ENCODE results near the gene SESN3.
"Not testable (repeated sequence)": the region's sequence is repeated elsewhere in the genome, so short reads cannot be mapped to it uniquely, and the experiment has no call there.

SESN3 gene

GRCh38 chr11:95155385-95155784 lies 75.6 kb downstream of the SESN3 start:
- in situ Hi-C loops (cut with HindIII; ENCODE audit: low sequenced_read_pairs): loop anchor here (25.0 kb wide), 2 partner anchors 607 to 1282 kb away; no protein-coding TSS in a partner anchor

DNA sequence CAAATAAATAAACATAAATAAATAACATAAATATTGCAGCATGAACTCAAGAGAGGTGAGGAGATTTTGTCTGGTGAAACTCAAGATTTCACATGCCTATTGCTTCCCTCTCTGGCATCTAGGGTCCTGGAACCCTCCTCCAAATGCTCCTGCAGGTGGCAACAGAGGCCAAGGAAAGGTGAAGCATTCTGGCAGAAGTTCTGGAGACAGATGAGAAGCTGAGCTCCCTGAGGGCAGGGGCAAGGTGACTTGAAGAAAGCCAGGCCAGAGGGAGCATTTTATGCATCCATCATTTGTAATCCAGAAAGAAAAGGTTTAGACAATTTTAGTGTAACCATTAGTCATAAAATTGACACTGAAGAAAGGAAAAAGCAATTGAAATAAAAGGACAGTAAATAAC lies 76.5 kb downstream of the SESN3 start:
- in situ Hi-C loops (cut with HindIII; ENCODE audit: low sequenced_read_pairs): loop anchor here (25.0 kb wide), 2 partner anchors 608 to 1283 kb away; no protein-coding TSS in a partner anchor

GRCh38 chr11:95153857-95154246 lies 77.2 kb downstream of the SESN3 start:
- in situ Hi-C loops (cut with HindIII; ENCODE audit: low sequenced_read_pairs): loop anchor here (25.0 kb wide), 2 partner anchors 608 to 1283 kb away; no protein-coding TSS in a partner anchor

- in situ Hi-C loops (cut with HindIII; ENCODE audit: low sequenced_read_pairs): loop anchor here (25.0 kb wide), 2 partner anchors 609 to 1284 kb away; no protein-coding TSS in a partner anchor
Observed at GRCh38 chr11:95152876-95153856, 77.8 kb downstream of the SESN3 start.

DNA sequence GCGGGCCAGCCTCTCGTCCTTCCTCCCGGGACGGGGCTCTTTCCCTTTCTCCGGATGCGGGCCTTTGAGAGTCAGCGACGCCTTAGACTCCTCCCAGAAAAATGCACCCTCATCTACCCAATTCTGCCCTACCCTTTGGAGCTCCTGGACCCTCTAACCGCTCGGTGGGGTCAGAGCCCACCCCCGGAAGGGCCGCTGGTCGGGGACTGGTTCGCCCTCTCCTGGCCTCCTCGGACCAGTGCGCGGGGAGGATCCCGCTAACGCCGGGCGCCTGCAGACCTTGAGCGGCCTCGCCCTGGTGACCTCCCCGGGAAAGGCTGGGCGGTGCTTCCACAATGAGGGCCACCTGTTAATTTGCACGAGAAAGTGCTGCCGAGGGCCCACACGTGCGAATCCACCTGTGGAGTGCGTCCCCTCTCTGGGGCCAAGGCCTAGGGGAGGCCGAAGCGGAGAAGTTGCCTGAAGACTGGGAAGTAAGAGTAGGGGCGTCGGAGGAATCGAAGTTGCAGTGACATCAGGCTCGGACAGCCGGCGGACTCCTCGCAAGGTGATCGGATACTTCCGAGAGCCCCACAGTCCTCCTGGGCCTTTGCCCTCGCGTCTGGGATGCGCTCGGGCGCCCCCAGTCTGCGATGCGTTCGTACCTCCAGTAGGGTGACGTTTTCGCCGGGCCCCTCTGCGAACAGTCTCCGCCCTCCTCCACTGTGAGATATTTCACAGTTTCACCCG lies 79.9 kb downstream of the SESN3 start:
- in situ Hi-C loops (cut with HindIII; ENCODE audit: low sequenced_read_pairs): loop anchor here (25.0 kb wide), 2 partner anchors 611 to 1286 kb away; no protein-coding TSS in a partner anchor

- in situ Hi-C loops (cut with HindIII; ENCODE audit: low sequenced_read_pairs): loop anchor here (25.0 kb wide), 2 partner anchors 612 to 1287 kb away; no protein-coding TSS in a partner anchor
Observed at GRCh38 chr11:95149651-95150364, 81.2 kb downstream of the SESN3 start.

- in situ Hi-C loops (cut with HindIII; ENCODE audit: low sequenced_read_pairs): no loop called here
Observed at GRCh38 chr11:95148938-95149337, 82.1 kb downstream of the SESN3 start.

- in situ Hi-C loops (cut with HindIII; ENCODE audit: low sequenced_read_pairs): no loop called here
Observed at GRCh38 chr11:95148406-95148805, 82.6 kb downstream of the SESN3 start.

DNA sequence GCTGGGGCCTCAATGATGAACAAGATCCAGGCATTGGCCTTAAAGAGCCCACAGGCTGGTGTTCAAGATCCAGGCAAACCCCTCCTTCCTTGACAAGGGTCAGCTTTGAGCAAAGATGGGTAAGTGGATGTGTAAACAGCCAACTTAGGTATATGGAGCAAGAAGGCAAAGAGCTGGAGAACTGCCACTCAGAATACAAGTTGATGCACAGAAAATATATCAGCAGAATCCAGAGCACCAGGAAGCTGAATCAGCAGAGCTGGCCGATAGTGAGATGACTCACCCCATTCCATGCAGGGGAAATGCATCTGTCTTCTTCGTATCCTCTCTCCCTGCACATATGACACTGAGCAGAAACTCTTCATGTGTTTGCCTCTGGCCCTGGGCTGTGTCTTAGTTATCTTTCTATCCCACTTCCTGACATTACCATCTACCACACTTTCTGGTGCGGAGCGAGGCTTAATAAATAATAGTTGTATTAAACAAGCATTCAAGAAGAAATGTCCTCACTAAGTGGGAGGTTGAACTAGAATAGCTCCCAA lies 83.6 kb downstream of the SESN3 start:
- in situ Hi-C loops (cut with HindIII; ENCODE audit: low sequenced_read_pairs): no loop called here

DNA sequence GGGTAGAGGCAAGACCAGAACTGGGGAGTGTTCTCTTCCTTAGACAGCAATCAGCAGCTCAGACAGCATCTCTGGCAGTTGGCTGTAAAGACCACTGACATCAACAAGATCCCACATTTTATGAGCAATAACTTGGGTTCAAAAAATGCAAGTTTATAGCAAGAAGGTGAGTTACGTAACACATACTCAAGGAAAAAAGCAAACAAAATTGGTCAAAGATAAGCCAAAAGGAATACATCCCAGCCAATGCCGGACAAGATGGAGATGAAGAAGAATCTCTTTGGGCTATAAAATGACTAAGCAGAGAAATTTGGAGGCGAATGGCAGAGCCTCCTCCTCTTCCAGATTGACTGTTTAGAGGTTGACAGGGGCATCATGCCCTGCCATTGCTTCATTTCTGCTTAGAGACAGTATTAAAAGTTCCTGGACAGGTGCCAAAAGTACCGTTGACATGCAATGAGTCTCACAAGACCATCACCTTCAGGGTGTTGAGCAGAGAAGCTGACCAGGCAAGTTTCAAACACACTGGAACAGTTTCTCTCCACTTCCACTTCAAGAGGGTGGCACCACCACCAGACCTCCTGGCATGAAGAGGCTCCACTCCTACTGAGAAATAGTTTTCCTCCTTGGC lies 85.5 kb downstream of the SESN3 start:
- in situ Hi-C loops (cut with HindIII; ENCODE audit: low sequenced_read_pairs): no loop called here

GRCh38 chr11:95144313-95145235 lies 86.4 kb downstream of the SESN3 start:
- in situ Hi-C loops (cut with HindIII; ENCODE audit: low sequenced_read_pairs): no loop called here

- in situ Hi-C loops (cut with HindIII; ENCODE audit: low sequenced_read_pairs): no loop called here
Observed at GRCh38 chr11:95143106-95143681, 87.8 kb downstream of the SESN3 start.

DNA sequence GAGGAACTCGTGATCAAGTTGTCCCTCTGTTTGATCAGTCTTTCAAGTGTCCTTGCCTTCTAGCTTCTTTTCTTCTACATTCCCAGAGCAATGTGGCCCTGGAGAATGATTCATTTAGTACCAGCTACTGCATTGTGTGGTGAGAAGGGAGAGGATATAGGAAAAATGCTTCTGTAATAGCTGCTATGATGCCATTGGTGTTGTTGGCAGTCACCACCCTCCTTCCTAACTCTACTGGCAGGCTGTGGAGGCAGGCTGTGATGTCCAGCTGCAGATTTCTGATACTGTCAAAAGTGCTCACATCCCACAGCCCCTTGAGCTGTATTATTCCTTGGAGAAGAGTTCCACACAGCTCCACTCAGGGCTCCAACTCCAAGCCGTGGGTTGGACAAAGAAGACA lies 88.6 kb downstream of the SESN3 start:
- in situ Hi-C loops (cut with HindIII; ENCODE audit: low sequenced_read_pairs): no loop called here

DNA sequence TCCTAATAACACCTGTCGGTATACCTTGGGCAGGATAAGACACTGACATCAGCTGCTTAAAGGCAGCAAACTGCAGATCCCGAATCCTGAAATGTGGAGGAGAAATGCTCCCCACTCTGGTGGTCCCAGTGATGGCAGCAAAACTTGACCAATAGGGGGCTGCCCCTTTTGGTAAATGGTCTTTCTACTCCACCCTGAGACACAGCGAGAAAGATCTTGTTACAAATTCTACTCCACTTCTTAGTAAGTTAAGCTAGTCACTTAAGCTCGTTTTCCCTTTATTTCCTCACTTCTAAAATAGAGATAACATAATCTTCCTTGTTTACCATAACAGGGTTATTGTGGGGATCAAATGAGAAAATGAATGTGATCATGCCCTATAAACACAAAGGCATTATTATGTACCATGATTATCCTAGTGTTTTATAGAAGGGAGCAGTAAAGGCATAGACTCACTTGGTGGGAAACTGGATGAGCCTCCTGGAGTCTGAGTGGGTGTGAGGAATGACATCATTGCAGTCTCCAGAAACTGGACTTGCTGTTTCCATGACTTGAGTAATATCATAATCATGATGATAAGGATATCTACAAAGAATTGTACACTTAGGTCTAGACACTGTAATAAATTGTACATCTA lies 90.5 kb downstream of the SESN3 start:
- in situ Hi-C loops (cut with HindIII; ENCODE audit: low sequenced_read_pairs): no loop called here

- in situ Hi-C loops (cut with HindIII; ENCODE audit: low sequenced_read_pairs): no loop called here
Observed at GRCh38 chr11:95138448-95138847, 92.6 kb downstream of the SESN3 start.

GRCh38 chr11:95137299-95137698 lies 93.7 kb downstream of the SESN3 start:
- in situ Hi-C loops (cut with HindIII; ENCODE audit: low sequenced_read_pairs): no loop called here

DNA sequence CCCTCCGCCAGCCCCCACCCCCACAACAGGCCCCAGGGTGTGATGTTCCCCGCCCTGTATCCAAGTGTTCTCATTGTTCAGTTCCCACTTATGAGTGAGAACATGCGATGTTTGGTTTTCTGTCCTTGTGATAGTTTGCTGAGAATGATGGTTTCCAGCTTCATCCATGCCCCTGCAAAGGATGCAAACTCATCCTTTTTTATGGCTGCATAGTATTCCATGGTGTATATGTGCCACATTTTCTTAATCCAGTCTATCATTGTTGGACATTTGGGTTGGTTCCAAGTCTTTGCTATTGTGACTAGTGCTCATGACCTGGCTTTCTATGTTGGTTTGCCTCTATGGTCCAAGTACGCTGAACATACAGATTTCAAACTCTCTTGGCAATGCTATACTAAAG lies 94.3 kb downstream of the SESN3 start:
- in situ Hi-C loops (cut with HindIII; ENCODE audit: low sequenced_read_pairs): not testable (repeated sequence)

- in situ Hi-C loops (cut with HindIII; ENCODE audit: low sequenced_read_pairs): no loop called here
Observed at GRCh38 chr11:95135880-95136279, 95.1 kb downstream of the SESN3 start.
